ENCODE data around the gene XYLB. TPM values are rescaled to one million over a fixed set of nuclear protein-coding genes. Genes with fewer than 3 reads are reported as not detected.

Gene XYLB
- total RNA-seq, 1 experiment from 2014 or later = 11.2 TPM

DNA sequence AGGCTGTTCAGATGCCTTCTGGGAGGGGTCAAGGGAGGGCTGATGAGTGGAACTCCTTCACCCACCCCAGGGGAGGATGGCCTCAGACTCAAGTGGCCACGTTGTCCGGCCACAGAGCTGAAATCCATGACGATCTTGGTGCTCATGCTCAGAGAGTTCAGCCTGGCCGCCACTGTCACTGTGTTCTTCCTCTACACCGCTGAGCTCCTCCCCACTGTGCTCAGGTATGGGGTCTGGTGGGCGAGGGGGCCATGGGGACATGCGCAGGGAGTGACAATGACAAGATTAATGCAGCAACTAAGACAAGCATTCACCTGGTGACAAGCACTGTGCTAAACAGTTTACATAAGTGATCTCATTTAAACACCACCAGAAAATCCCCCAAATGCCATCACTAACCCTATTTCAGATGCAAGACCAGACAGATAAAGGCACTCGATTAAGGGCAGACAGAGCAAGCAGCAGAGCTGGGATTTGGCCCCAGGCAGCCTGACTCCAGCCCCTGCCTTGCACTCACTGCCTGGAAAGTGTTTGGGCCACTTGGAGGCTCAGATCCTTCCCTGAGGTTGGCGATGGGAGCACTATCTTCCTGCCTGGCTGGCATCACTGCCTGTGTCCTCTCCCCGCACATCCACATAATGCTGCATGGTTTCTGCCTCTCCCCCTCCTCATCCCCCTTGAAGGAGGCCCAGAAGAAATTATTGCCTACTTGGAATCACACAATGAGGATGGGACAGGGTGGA is 30.9 kb upstream of the XYLB start:
- DNase-seq = no peak
- no peaks in the 10 kb centered on the region for H3K9me2 ChIP-seq (replicated peaks; ENCODE audit: low read length)
- no TSS peak for BruUV-seq (replicated peaks)
- H3K27me3 ChIP-seq (ENCODE audit: low read length) = no peaks in the 10 kb centered on the region
- no peak overlapping the region for H3K9ac ChIP-seq (ENCODE audit: low read length)
- ATAC-seq = no peak
- H3F3A ChIP-seq (ENCODE audit: low read length, unreplicated experiment) = no peaks in the 10 kb centered on the region
- ChIA-PET POLR2A (ENCODE audit: unreplicated experiment) (no interaction called here), CTCF (no interaction called here)
- no peak overlapping the region for H2AFZ ChIP-seq (ENCODE audit: low read length)
- TF ChIP-seq EZH2phosphoT487 (IDR thresholded peaks at IDR 0.05; ENCODE audit: borderline replicate concordance, low read length) (no peak), EZH2 (IDR thresholded peaks at IDR 0.05; ENCODE audit: low read length, unreplicated experiment) (no peak)
- TF ChIP-seq, protein P1, sequence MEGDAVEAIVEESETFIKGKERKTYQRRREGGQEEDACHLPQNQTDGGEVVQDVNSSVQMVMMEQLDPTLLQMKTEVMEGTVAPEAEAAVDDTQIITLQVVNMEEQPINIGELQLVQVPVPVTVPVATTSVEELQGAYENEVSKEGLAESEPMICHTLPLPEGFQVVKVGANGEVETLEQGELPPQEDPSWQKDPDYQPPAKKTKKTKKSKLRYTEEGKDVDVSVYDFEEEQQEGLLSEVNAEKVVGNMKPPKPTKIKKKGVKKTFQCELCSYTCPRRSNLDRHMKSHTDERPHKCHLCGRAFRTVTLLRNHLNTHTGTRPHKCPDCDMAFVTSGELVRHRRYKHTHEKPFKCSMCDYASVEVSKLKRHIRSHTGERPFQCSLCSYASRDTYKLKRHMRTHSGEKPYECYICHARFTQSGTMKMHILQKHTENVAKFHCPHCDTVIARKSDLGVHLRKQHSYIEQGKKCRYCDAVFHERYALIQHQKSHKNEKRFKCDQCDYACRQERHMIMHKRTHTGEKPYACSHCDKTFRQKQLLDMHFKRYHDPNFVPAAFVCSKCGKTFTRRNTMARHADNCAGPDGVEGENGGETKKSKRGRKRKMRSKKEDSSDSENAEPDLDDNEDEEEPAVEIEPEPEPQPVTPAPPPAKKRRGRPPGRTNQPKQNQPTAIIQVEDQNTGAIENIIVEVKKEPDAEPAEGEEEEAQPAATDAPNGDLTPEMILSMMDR (conservative IDR thresholded peaks at IDR 0.05; ENCODE audit: low read depth, low read length) = no peak
- H3K9me3 ChIP-seq (ENCODE audit: low read length) = no peaks in the 10 kb centered on the region
- no peak overlapping the region for H3K4me2 ChIP-seq (ENCODE audit: low read length)
- no peaks in the 10 kb centered on the region for H3K79me2 ChIP-seq (ENCODE audit: low read length)
- H3K4me1 ChIP-seq (ENCODE audit: insufficient read depth, low read length) = no peaks in the 10 kb centered on the region
- H3K27ac ChIP-seq (ENCODE audit: low read length) = no peak overlapping the region
- no peaks in the 10 kb centered on the region for H3K36me3 ChIP-seq (ENCODE audit: low read depth, low read length)
- no peak overlapping the region for H3K4me3 ChIP-seq (ENCODE audit: low read length)
- intact Hi-C loops (cut with micrococcal nuclease) = no loop called here
- H4K20me1 ChIP-seq (ENCODE audit: low read length) = no peaks in the 10 kb centered on the region

- TF ChIP-seq, protein P1 (conservative IDR thresholded peaks at IDR 0.05; ENCODE audit: low read depth, low read length) = no peak
- TF ChIP-seq EZH2 (IDR thresholded peaks at IDR 0.05; ENCODE audit: low read length, unreplicated experiment) = no peak
- no peak for TF ChIP-seq EZH2phosphoT487 (IDR thresholded peaks at IDR 0.05; ENCODE audit: borderline replicate concordance, low read length)
- no TSS peak for BruUV-seq (replicated peaks)
- Histone ChIP-seq H3K36me3 (ENCODE audit: low read depth, low read length) (no peaks in the 10 kb centered on the region), H3K9me2 (replicated peaks; ENCODE audit: low read length) (no peaks in the 10 kb centered on the region), H2AFZ (ENCODE audit: low read length) (no peak overlapping the region), H3K79me2 (ENCODE audit: low read length) (no peaks in the 10 kb centered on the region), H3K27ac (ENCODE audit: low read length) (no peak overlapping the region), H3K9me3 (ENCODE audit: low read length) (no peaks in the 10 kb centered on the region), H3F3A (ENCODE audit: low read length, unreplicated experiment) (no peaks in the 10 kb centered on the region), H3K27me3 (ENCODE audit: low read length) (no peaks in the 10 kb centered on the region), H3K4me3 (ENCODE audit: low read length) (no peak overlapping the region), H3K4me1 (ENCODE audit: insufficient read depth, low read length) (no peaks in the 10 kb centered on the region), H4K20me1 (ENCODE audit: low read length) (no peaks in the 10 kb centered on the region), H3K4me2 (ENCODE audit: low read length) (no peak overlapping the region), H3K9ac (ENCODE audit: low read length) (no peak overlapping the region)
- no peak for ATAC-seq
- ChIA-PET CTCF (no interaction called here), POLR2A (ENCODE audit: unreplicated experiment) (no interaction called here)
- no peak for DNase-seq
- intact Hi-C loops (cut with micrococcal nuclease) = no loop called here
Measured at GRCh38 chr3:38316356-38317191, 30.0 kb upstream of the XYLB start.

Data from PC-3 (cell line).